GM19467 (cell line): ENCODE measurements around the gene ELAVL3.
"Not testable (repeated sequence)": the region's sequence is repeated elsewhere in the genome, so short reads cannot be mapped to it uniquely, and the experiment has no call there.

Source experiments
- ATAC-seq: cut with Tn5 transposase; IDR thresholded peaks from one replicate; pipeline ENCODE4 v1.9.1; 2021; ENCODE audit warnings: mild to moderate bottlenecking, moderate library complexity; ENCODE audit not compliant: unreplicated experiment

ELAVL3 gene

DNA sequence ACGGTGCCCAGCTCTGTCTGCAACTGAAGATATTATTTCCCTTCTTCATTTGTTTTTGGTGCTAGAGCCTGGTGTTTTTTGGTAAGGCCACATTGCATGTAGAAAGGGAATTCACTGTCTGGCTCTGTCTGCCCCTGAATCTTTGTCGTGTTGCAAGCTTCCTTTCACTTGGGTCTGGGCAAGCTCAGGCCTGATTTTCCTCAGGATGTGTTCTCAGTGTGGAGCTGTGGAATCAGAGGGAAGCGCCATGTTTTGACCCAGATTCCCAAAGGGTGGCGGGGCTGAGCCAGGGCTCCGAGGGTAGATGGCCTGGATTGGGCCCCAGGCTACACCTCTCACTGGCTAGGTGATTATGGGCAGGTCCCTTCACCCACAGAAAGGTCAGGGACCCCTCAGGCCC lies 36.8 kb downstream of the ELAVL3 start:
- no peak for ATAC-seq

DNA sequence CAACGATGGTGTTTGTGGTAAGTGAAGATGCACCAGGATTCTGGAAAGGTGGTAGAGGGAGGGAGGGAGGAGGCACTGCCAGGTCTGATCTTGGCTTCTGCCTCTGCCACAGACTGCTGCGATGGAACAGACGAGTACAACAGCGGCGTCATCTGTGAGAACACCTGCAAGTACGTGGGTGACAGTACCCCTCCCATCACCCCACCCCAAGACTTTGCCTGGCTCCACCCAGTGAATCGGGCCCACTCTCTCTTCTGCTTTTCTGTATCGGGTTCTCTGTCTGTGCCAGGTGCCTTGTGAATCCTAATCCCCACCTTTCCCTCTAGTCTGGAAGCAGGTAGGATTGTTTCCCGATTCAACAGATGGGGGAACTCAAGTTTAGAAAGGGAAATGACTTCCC lies 42.9 kb downstream of the ELAVL3 start:
- ATAC-seq: no peak

DNA sequence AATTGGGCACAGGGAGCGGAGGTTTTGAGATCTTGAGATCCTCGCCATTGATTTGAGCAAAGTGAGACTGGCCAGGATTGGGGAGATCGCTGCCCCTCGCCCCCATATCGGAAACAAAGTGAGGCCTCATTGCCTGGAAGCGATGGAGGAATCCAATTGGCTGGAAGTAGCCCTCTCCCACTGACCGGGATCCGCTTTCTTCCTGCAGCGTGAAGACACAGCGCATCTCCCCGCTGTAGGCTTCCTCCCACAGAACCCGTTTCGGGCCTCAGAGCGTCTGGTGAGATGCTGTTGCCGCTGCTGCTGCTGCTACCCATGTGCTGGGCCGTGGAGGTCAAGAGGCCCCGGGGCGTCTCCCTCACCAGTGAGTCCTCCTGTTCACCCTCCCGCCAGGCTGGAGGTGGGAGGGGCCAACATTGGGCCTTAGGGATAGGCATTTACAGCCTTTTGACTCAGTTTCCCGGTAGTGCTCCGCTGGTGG lies 45.0 kb downstream of the ELAVL3 start:
- ATAC-seq: no peak

DNA sequence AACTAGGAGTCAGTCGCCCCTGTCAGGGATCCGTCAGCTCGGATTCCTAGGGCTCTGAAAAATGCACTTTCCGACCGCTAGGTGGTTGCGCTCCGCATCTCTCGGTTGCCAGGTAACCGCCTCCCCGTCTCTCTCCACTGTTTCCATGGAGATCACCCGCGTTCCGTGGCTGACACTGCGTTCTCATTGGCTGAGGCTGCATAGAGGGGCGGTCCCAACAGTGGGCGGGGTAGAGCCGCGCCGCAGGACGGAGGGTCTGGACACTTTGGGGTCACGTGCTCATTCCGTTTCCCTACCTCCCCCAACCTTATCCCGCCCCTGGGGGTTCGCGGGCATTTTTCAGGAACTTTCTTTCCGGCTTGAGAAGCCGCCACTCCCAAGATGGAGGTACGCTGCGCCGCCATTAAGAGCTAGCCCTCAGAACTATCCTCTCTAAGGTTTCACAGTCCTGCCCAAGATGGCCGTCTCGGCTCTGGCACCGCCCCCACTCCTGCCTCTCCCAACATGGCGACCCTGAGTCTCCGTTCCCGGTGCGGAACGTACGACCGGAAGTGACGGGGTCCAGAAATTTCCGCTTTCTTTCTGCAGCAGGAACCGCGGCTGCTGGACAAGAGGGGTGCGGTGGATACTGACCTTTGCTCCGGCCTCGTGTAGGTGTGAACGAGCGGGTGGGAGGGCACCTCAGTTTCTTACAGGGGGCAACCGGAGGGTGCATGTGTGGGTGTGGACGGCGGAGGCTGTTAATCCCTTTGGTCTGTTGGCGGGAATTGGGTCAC lies 45.6 kb downstream of the ELAVL3 start, which contains the start of the genes ODAD3 and PRKCSH:
ODAD3 (minus strand) TSS at position 65 of the 776 bp plus-strand sequence. CDS start 105 bp downstream, outside the sequence.
PRKCSH (plus strand) TSS at position 579 of the 776 bp plus-strand sequence. CDS start 483 bp downstream, outside the sequence.
- peak; percentile 84 for ATAC-seq

DNA sequence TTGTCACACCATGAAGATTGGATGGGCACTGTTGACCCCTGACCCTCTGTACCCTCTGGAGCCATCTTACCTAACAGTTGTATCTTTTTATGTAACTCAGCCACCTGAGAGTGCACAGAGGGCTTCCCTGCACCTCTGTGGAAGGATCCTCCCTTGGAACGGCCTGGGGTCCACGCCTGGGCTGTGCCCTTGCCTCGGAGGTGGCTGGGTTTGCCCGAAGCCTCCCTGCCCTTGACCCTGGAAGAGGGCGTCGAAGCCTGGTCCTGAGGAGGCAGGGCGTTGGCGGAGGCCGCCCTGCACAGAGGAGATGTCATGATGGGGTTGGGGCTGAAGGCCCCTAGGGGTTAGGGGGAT lies 46.2 kb downstream of the ELAVL3 start:
- peak; percentile 19 for ATAC-seq

DNA sequence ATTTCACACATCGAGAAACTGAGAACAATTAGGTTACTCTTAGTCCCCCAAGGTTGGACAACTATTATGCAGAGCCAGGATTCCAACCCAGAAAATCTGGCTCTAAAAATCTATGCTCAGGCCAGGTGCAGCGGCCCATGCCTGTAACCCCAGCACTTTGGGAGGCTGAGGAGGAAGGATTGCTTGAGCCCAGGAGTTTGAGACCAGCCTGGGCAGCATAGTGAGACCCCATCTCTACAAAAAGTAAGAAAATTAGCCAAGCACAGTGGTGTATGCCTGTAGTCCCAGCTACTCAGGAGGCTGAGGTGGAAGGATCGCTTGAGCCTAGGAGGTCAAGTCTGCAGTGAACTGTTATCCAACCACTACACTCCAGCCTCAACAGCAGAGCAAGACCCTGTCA lies 47.3 kb downstream of the ELAVL3 start:
- ATAC-seq: not testable (repeated sequence)

DNA sequence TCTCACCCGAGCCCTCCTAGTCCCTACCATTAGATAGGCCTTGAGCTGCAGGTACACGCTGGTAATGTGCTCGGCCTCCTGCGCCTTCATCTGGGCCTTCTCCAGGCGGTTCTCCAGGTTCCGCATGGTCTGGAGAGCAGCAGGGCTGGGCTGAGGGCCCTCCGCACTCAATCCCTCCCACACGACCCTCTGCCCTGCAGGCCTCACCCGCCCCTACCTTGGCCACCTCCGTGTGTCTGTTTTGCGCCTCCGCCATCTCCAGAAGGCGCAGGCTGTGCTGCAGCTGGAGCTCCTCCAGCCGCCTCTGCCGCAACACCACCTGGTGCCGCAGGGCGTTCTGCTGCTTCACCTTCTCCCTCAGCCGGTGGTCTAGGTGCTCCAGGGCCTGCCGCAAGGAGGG lies 54.2 kb downstream of the ELAVL3 start:
- ATAC-seq: no peak

DNA sequence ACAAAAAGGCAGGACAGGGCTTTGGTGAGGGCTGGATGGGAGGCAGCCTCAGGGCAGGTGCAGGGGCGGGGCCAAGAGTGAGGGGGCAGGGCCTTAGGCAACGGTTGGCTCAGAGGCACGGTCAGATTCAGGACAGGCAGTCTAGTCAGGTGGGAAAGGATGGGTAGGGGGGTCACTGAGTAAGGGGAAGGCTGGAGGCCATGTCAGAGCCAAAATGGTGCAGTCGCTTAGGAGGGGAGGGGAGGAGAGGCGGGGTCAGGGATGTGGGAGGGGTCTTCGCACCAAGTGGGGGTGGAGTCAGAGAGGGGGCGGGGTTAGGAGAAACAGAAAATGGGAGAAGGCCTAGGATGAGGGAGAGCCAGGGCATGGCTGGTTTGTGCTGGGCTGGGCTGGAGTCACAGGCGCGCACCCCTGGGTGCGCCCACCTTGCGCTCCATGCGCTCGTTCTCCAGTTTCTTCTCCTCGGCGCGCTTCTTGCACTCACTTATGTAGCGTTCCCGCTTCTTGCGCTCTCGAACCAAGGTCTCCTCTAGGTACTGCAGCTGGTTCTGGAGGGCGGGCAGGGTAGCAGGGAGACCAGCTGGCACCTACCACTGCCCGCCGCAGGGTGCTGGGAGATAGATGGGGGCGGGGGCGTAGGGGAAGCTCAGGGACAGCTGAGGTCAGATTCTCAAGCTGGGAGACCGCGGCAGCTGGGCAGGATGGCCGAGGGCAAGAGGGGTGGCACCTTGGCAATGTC lies 55.0 kb downstream of the ELAVL3 start:
- ATAC-seq: no peak

DNA sequence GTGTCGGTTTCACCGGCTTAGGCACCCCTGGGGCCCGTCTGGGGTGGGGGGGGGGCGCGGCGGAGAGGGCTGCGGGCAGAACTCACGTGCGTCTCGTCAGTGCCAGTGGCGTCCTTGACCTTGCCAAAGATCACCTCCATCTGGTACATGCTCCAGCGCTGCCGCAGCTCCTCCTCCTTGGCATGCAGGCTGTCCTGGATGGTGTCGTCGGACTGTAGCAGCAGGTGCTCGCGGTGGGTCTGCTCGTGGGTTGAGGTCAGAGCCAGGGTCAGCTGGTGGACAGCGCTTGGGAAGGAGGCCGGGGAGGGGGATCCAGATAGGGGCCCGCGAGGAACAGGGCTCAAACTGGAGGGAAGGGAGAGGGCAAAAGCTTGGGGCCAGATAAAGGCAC lies 57.1 kb downstream of the ELAVL3 start:
- ATAC-seq: no peak

DNA sequence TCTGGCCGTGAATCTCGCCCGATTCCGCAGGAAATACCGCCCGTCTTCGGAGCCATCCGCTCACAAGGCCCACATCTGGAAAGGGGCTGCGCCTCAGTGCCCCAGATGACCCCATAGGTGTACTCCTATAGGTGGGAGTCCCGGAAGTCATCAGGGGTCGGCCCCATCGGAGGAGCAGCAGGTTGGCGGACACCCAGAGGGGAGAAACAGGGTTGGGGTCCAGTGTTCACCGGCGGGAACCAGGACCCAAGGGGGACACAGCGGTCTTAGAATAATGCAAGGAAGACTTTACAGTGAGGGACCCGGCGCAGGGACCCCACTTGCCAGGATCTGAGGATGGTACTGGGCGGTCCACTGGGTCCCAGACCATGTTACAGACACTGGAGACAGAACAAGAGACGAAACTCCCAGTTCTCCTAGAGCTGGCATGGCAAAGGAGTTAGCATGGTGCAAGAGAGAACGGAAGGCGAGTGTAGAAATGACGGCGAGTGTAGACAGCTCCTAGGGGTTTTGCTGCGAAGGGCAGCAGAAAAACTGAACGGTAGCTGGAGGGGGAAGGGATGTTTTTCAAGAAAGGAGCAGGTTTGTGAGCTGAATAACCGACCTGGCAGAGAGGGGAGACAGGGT lies 57.6 kb downstream of the ELAVL3 start:
- no peak for ATAC-seq

DNA sequence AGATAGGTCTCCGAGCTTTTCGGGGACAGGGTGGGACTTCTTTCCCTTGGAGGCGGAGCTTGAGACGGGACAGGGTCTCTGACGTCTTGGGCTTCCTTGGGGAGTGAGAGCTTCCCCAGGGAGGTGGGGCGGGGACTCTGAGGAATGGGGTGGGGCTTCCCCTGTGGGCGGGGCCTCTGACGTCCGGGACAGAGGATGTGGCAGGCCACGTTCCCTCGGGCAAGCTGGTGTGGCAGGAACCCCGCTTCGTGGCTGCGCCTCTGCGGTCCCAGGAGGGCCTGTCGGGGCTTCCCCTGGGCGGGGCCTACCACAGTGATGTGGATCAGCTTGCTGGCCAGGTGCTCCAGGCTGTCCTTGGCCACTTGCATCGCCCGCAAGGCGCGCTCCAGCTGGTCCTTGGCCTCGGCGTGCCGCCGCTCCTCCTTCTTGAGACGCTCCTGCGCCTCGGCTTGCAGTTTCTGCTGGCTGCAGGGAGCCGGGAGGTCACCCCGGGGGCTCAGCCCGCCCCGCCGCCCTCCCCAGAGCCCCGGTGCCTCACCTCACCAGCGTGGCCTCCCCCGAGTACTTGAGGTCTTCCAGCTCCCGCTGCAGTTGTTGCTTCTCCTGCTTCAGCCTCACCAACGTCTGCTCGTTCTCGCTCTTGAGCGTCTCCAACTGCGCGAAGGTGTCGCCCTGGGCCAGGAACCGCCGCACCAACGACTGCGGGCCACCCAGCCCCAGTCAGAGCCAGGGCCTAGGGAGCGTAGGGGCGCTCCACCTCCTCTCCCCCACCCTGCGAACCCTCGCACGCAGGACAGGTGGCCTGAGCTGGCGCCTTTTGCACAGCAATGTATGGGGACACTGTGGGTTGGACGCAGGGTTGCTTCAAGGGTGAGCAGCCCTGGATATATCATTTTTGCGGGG lies 58.4 kb downstream of the ELAVL3 start:
- ATAC-seq: peak; percentile 50

DNA sequence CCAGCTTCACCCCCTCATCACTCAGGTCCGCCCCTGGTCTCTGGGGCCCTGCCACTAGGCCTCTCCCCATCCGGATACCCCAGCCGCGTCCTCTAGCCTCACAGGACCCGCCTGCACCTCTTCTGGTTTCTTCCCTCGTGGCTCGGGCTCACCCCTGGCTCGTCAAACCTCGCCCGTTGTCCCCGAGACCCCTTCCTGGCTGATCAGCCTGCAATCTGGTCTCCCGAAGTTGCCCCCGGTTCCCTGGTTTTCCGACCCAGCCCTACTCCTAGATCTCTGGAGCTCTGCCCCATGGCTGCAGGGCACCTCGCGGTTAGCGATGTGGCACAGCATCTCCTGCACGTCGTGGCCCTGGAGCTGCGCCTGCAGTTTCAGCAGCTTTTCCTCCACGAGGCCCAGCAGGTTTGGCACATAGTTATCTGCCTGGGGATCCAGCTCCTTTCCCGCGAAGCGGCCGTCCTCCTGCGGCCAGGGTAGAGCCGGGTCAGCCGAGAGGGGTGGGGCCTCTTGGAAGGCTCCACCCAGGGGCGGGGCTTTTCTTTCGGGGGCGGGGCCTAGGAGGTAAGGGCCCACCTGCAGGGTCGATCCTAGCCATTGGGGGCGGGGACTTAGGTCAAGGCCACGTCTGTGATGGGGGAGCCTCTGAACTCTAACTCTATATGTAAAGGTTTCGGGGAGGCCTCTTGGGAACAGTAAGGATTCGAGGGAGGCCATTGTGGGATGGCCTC lies 59.3 kb downstream of the ELAVL3 start:
- ATAC-seq: peak; percentile 26

DNA sequence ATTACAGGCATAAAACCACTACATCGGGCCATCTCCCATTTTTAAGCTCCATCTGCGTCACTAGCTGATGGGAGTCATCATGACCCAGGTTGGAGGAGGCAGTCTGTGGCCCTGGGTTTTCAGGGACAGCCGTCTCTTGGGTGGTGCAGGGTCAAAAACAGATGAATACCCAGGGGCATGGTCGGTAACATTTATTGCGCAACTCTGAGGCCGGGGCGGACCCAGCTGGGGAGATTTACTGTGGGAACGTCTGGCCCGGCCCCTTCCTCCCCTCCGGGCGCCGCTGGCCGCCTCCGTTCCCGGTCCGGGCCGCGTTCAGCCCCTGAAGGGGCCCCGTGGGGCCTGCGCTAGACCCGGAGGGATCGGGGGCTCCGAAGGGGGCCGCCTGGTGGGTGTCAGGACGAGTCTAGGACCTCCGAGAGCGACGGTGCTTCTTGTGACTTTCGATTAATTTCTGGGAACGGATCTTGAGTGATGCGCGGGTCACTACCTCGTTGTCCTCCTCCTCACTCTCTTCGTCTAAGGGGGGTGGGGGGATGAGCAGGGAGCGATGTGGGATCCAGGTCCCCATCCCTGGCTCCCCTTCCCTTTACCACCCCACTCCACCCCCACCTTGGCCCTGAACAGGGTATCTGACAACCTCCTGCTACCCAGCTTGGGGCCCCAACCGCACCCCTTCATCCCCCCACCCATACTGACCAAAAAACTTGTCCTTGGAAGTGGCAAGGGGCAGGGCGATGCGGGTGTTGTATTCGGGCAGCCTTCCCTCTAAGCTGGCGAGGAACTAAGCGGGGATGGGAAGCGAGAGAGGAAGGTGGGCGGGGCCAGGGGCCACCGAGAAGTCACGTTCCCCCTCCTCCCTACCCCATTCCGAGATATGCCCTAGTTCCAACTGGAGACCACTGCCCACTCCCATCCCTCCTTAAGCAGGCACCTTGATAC lies 60.1 kb downstream of the ELAVL3 start:
- no peak for ATAC-seq

DNA sequence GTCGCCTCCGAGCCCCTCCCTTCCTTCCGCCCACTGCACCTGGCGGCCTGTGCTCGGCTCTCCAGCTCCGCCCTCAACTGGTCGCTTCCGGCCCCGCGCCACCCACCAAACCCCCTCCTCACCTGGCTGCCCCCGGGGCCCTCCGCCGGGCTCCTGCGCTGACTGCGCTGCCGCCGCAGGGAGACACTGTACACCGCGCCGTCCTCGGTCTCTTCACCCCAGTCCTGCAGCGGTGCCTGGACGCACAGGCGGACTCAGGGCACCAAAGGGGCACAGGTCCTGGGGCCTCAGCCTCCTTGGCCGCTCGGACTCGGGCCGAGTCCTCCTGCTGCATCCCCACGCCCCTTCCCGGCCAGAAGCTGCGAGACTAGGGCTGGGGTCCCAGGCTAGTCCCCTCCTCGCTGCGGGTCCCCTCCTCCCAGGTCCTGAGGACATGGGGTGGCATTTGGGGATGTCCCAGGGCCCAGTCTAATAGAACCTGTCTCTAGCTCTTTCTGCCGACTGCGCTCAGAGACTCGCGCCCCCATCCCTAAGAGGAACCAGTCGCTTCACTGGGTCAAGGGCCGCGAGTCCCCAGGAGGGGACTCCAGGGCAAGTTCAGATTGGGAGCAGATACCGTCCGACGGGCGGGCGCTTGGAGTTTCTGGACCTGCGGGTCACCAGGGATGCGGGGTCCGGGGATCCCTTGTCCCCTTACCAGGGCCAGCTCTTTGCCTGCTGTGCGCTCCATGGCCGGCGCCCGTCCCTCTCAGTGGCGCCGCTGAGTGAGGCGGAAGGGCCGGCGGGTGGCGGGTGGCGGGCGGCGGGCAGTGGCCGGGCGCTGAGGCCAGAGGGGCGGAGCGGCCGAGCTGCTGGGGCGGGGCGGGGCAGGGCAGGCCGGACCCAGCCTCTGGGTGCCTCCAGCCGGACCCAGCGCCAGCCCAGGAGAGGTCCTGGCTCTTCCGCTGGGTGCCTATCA lies 62.0 kb downstream of the ELAVL3 start, which contains the start of gene RGL3:
RGL3 (minus strand) TSS at position 766 of the 958 bp plus-strand sequence; CDS start at position 730, 36 bp downstream.
- ATAC-seq: no peak

DNA sequence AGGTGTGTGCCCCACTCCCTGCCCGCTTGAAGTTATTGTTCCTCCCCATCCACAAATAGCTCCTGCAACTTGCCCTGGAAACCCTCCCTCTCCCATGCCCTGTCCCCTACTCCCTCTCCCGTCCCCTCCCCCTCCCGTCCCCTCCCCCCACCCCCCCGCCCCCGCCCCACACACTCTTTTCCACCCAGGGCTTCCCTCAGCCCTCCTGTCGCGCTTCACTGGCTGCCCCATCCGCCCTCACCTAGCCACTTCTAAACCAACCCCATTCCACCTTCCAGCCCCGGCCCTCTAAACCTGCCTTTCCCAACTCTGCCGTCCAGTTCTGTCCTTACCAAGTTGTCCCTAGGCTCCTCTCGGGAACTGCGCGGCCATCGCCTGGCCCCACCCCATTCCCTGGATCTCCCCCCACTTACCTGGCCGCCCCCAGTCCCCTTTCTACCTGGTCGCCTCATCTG lies 62.7 kb downstream of the ELAVL3 start:
- ATAC-seq: no peak

DNA sequence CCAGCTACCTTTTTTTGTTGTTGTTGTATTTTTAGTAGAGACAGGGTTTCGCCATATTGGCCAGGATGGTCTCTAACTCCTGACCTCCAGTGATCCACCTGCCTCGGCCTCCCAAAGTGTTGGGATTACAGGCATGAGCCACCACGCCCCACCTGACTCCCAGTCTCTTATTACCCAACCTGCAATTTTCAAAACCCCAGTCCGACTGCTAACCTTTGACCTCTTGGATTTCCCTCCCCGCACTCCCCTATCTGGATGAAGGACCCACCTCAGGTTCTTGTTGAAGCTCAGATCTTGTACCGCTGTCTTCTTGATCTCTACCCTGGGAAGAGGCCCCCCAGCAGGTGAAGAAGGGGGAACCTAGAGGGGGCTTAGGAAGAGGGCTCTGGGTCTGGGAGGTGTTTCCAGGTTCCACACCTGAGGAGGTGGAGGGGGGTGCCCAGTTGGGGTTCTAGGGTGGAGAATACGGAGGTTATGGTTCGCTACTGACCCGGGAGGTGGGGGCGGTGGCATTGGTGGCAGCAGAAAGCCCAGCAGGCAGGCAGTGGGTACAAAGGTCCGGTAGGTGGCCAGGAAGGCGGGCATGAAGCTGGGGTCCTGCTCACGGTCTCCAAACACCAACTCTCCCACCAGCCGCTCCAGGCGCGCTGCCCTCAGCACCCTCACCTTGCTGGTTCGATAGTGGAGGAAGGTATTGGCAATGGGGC lies 64.3 kb downstream of the ELAVL3 start:
- no peak for ATAC-seq

DNA sequence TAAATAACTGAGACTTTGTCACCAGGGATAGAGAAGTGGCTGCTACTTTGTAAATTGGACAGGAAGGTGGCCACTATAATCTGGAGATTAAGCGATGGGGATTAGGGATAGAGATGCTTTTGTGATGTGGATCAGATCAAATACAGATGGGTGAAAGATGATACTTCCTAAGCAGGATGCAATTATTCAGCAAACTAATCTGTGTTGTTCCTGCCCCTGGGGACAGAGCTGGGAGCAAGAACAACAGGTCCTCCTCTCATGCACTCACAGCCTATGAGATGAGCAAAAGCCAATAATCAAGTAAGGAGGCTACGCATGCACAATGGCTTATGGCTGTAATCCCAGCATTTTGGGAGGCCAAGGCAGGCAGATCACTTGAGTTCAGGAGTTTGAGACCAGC lies 66.3 kb downstream of the ELAVL3 start:
- ATAC-seq: no peak
